ENCODE measurements around the gene CLCNKB.

CLCNKB gene

GRCh38 chr1:16081636-16082035, 38.1 kb downstream of the CLCNKB start:
- Mint-ChIP-seq H3K27me3 (ENCODE audit: low read depth) (peaks cover 11% of the 10 kb centered on the region), H3K27ac (no peak overlapping the region), H3K9me3 (no peaks in the 10 kb centered on the region), H3K4me3 (no peak overlapping the region), H3K36me3 (ENCODE audit: low read depth) (no peaks in the 10 kb centered on the region), H3K4me1 (peaks cover 17% of the 10 kb centered on the region)
- TF ChIP-seq CTCF (IDR thresholded peaks at IDR 0.05; ENCODE audit: unreplicated experiment in 3 of 3): no peak

DNA sequence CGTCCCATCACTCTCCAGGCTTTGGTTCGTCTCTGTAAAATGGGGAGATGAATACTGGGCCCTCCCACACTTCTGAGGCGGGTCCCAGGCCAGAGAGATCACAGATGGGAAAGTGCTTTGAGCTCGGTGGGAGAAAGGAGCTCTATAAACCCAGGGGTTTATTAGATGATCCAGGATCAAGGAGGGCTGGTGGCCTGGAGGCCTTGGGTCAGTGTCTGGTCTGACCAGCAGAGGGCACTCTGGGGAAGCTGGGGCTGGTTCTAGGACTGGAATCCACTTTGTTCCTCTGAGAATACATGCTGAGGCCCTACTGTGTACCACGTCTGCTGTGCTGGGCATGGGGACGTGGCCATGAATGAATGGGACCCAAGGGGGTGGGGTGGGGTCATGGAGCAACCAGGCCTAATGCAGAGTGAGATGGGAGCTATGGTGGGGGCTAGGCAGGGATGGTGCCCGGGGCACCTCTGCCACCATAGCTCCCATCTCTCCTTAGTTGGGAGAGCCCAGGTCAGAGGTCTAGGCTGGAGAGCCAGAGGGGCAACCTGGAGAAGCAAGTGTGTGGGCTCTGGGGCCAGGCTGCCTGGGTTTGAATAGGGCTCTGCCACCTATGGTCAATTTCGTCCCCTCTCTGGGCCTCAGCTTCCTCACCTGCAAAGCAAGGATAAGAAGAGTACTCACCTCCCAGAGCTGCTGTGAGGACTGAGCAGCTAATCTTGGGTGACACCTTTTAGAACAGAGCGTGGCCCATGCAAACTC, 38.9 kb downstream of the CLCNKB start:
- Mint-ChIP-seq H3K27ac (peak overlapping the region in 1 of 3 experiments; percentile 23), H3K36me3 (ENCODE audit: low read depth) (no peaks in the 10 kb centered on the region), H3K9me3 (no peaks in the 10 kb centered on the region), H3K4me1 (peaks cover 9% of the 10 kb centered on the region), H3K4me3 (no peak overlapping the region), H3K27me3 (ENCODE audit: low read depth) (peaks cover 11% of the 10 kb centered on the region)
- TF ChIP-seq CTCF (IDR thresholded peaks at IDR 0.05; ENCODE audit: unreplicated experiment in 3 of 3): peak; percentile 63 to 78 (median 71)

DNA sequence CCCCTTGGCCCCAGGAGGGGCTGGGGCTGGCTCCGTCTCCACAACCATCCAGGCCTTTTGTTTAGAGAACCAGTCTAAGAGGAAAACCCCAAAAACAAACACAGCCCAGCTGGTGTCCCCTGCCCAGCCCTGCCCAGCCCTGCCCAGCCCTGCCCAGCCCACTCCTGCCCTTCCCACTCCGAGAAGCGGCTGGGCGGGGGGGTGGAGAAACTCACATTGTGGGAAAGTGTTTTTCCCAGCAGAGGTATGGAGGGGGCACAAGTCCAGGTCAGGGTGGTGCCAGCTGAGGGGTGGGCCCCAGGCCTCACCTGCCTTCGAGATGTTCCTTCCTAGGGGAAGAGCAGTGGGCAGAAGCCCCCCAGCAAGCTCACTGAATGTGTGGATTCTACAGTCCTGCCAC, 39.9 kb downstream of the CLCNKB start:
- no peaks in the 10 kb centered on the region for H3K36me3 Mint-ChIP-seq (ENCODE audit: low read depth)
- peaks cover 6% of the 10 kb centered on the region for H3K4me1 Mint-ChIP-seq
- no peak for TF ChIP-seq CTCF (IDR thresholded peaks at IDR 0.05; ENCODE audit: unreplicated experiment in 3 of 3)
- no peak overlapping the region for H3K27ac Mint-ChIP-seq
- H3K4me3 Mint-ChIP-seq: no peak overlapping the region
- H3K9me3 Mint-ChIP-seq: no peaks in the 10 kb centered on the region
- H3K27me3 Mint-ChIP-seq (ENCODE audit: low read depth): peaks cover 7% of the 10 kb centered on the region

DNA sequence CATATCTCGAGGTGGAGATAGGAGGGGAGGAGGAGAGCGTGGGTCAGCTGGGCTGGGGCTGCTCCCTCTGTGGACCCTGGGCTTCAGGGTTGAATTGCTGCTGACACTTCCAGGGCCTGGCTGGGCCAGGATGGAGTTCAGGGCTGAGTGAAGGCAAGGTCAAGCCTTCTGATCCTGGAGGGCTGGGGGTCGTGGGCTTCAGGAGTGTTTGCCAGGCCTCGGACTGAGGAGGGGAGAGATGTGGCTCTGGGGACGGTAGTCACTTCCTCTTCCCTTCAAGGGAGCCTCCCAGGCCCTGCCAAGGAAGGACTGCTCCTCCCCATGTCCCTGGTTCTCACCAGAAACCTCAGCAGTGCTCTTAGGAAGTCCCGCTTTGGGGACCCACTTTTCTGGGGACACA, 41.9 kb downstream of the CLCNKB start:
- Mint-ChIP-seq H3K27ac (peak overlapping the region in 1 of 3 experiments; percentile 41), H3K27me3 (ENCODE audit: low read depth) (peaks cover 4% of the 10 kb centered on the region), H3K4me1 (no peaks in the 10 kb centered on the region), H3K9me3 (no peaks in the 10 kb centered on the region), H3K4me3 (no peak overlapping the region), H3K36me3 (ENCODE audit: low read depth) (no peaks in the 10 kb centered on the region)
- TF ChIP-seq CTCF (IDR thresholded peaks at IDR 0.05; ENCODE audit: unreplicated experiment in 3 of 3): no peak

DNA sequence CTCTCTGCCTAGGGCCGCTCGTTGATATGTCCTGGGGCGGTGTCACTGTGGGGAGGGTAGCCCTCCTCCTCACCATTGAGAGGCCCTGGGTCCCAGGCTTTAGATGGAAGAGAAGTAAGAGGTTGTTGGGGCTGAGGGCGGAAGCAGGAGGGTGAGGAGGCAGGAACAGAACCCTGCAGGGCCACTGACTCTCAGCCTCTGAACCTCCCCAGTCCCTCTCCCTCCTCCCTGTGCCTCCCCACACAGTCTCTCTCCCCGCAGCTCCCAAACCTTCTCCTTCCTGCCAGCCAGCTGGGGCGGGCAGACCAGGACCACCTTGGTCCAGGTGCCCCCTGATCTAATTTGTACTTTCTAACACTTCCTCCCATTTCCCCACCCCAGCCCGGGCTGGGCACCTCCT, 44.2 kb downstream of the CLCNKB start:
- no peaks in the 10 kb centered on the region for H3K36me3 Mint-ChIP-seq (ENCODE audit: low read depth)
- peaks cover 12% of the 10 kb centered on the region for H3K27me3 Mint-ChIP-seq (ENCODE audit: low read depth)
- no peaks in the 10 kb centered on the region for H3K4me1 Mint-ChIP-seq
- H3K9me3 Mint-ChIP-seq: no peaks in the 10 kb centered on the region
- no peak for TF ChIP-seq CTCF (IDR thresholded peaks at IDR 0.05; ENCODE audit: unreplicated experiment in 3 of 3)
- H3K27ac Mint-ChIP-seq: peak overlapping the region in 1 of 3 experiments; percentile 45
- no peak overlapping the region for H3K4me3 Mint-ChIP-seq

DNA sequence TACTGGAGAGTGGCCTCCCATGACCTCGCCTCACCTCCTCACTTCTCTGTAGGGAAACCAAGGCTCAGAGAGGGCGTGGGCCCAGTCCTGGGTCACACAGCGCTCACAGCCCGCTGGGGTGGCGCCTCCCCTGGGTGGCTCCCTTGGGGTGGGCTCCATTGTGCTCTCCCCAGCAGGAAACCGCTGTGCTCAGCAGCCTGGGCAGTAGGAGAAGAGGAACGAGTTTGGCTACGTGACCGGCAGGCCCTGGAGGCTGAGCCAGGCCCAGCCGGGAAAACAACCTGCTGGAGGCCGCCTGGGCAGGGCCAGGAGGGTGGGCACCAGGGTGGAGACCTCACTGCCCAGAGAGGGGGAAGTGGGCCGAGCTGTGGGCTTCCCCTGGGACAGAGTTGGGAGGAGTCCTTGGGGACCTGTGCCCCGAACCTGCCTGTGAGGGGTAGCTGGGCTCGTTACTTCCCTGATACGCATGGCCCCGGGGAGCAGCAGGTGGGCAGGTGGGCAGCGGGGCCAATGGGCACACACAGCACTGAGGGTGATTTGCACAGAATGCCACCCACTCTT, 44.8 kb downstream of the CLCNKB start:
- Mint-ChIP-seq H3K4me3 (no peak overlapping the region), H3K27me3 (ENCODE audit: low read depth) (peaks cover 9% of the 10 kb centered on the region), H3K27ac (no peak overlapping the region), H3K36me3 (ENCODE audit: low read depth) (no peaks in the 10 kb centered on the region), H3K4me1 (no peaks in the 10 kb centered on the region), H3K9me3 (no peaks in the 10 kb centered on the region)
- no peak for TF ChIP-seq CTCF (IDR thresholded peaks at IDR 0.05; ENCODE audit: unreplicated experiment in 3 of 3)
